Subcutaneous abdominal adipose tissue (tissue), 5 donors: ENCODE measurements around the gene HENMT1.
"Not testable (repeated sequence)": the region's sequence is repeated elsewhere in the genome, so short reads cannot be mapped to it uniquely, and the experiment has no call there.

ENCODE experiments used
- H3K27ac ChIP-seq: one replicate; pipeline ENCODE4 v1.7.0; 2013; ENCODE audit warnings: low read depth, mild to moderate bottlenecking, inconsistent platforms, low read length, moderate library complexity
- H3K27me3 ChIP-seq, 5 donors: one replicate each; pipeline ENCODE4 v1.7.0; 2013; ENCODE audit warnings: low read length in 5 of 5, inconsistent platforms in 1 of 5; ENCODE audit not compliant: control insufficient read depth in 5 of 5, insufficient read depth in 4 of 5
- H3K36me3 ChIP-seq, 5 donors: one replicate each; pipeline ENCODE4 v1.7.0; 2013; ENCODE audit warnings: low read length in 5 of 5; ENCODE audit not compliant: control insufficient read depth in 5 of 5, insufficient read depth in 5 of 5
- H3K4me1 ChIP-seq, 5 donors: one replicate each; pipeline ENCODE4 v1.7.0; 2013; ENCODE audit warnings: low read length in 5 of 5, mild to moderate bottlenecking in 3 of 5, moderate library complexity in 1 of 5; ENCODE audit not compliant: control insufficient read depth in 5 of 5, insufficient read depth in 5 of 5
- H3K4me3 ChIP-seq, 5 donors: one replicate each; pipeline ENCODE4 v1.7.0; 2013; ENCODE audit warnings: low read length in 5 of 5, low read depth in 1 of 5
- H3K9ac ChIP-seq, 5 donors: one replicate each; pipeline ENCODE4 v1.7.0; 2013; ENCODE audit warnings: low read length in 5 of 5, mild to moderate bottlenecking in 4 of 5, moderate library complexity in 3 of 5
- H3K9me3 ChIP-seq, 5 donors: one replicate each; pipeline ENCODE4 v1.7.0; 2013; ENCODE audit warnings: low read length in 5 of 5; ENCODE audit not compliant: control insufficient read depth in 5 of 5
- donor health status: healthy.
- donor health status: healthy.
- donor health status: healthy.
- donor health status: healthy.
- donor health status: healthy.

Gene HENMT1

DNA sequence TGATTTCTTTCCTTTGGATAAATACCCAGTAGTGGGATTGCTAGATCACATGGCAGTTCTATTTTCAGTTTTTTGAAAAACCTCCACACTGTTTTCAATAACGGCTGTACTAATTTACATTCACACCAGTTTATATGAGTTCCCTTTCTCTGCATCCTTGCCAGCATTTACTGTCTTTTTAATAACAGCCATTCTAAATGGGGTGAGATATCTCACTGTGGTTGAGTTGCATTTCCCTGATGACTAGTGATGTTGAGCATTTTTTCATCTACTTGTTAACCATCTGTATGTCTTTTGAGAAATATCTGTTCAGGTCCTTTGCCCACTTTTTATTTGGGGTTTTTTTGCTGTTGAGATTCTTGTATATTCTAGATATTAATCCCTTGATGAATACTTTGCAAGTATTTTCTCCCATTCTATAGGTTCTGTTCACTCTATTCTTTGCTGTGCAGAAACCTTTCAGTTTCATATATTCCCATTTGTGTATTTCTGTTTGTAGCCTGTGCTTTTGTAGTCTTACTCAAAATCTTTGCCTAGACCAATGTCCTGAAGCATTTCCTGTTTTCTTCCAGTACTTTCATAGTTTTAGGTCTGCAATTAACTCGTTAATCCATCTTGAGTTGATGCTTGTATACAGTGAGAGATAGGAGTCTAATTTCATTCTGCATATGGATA is 7.3 kb downstream of the HENMT1 start:
- Histone ChIP-seq H3K4me1 (no peaks in the 10 kb centered on the region), H3K4me3 (no peak overlapping the region), H3K36me3 (peaks cover 0 to 12% (median 3%) of the 10 kb centered on the region in 5 donors), H3K27ac (no peak overlapping the region), H3K27me3 (no peaks in the 10 kb centered on the region), H3K9ac (no peak overlapping the region), H3K9me3 (no peaks in the 10 kb centered on the region)

DNA sequence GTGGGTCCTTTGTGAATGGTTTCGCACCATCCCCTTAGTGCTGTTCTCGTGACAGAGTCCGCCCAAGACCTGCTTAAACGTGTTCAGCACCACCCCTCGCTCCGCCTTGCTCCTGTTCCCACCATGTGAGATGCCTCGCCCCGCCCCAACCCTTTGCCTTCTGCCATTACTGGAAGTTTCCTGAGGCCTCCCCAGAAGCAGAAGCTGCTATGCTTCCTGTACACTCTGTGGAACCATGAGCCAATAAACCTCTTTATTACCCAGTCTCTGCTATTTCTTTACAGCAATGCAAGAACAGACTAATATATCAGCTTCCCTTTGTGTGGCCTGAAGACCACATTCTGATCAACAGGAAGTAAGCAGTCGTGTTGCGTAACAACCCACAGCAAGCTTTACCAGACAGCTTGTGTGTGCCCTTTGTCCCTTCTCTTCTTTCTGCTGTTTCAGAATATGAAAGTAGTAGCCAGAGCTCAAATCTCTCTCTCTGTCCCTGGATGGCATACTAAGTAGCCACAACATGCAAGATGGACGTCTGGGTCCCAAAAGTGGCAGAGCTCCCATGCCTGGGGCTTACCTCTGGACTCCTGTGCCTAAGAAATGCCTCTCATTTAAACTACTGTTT is 14.1 kb downstream of the HENMT1 start:
- H3K9ac ChIP-seq: peak overlapping the region in 3 of 5 donors; percentile 12 to 55 (median 42)

DNA sequence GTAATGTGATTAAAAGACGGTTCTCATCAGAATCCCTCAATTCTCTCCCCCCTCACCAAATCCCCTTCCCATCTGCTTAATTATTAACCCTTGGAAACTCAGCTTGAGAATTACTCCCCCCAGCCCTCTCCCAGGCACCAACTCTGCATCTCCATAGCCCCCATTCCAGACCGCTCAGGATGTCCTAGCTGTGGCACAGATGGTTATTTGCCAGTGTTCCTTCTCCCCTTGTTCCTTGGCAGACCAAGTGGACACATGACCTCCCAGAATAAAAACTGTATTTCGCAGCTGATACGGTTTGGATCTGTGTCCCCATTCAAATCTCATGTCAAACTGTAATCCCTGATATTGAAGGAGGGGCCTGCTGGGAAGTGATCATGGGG is 14.6 kb downstream of the HENMT1 start:
- H3K4me3 ChIP-seq: peak overlapping the region in 2 of 5 donors; percentile 1 to 7
- H3K36me3 ChIP-seq: peaks cover 0 to 12% (median 3%) of the 10 kb centered on the region in 5 donors
- H3K9ac ChIP-seq: peak overlapping the region in 1 of 5 donors; percentile 12
- peak overlapping the region; percentile 68 for H3K27ac ChIP-seq
- H3K27me3 ChIP-seq: no peaks in the 10 kb centered on the region
- H3K4me1 ChIP-seq: peaks cover 3 to 24% (median 16%) of the 10 kb centered on the region in 5 donors
- no peaks in the 10 kb centered on the region for H3K9me3 ChIP-seq

More for the DNA sequence above, 14.1 kb downstream of the HENMT1 start:
- Histone ChIP-seq H3K4me3 (peak overlapping the region in 3 of 5 donors; percentile 2 to 14 (median 7)), H3K27me3 (no peaks in the 10 kb centered on the region), H3K9me3 (no peaks in the 10 kb centered on the region), H3K36me3 (peaks cover 0 to 12% (median 3%) of the 10 kb centered on the region in 5 donors), H3K4me1 (peaks cover 3 to 24% (median 16%) of the 10 kb centered on the region in 5 donors), H3K27ac (peak overlapping the region; percentile 68)

DNA sequence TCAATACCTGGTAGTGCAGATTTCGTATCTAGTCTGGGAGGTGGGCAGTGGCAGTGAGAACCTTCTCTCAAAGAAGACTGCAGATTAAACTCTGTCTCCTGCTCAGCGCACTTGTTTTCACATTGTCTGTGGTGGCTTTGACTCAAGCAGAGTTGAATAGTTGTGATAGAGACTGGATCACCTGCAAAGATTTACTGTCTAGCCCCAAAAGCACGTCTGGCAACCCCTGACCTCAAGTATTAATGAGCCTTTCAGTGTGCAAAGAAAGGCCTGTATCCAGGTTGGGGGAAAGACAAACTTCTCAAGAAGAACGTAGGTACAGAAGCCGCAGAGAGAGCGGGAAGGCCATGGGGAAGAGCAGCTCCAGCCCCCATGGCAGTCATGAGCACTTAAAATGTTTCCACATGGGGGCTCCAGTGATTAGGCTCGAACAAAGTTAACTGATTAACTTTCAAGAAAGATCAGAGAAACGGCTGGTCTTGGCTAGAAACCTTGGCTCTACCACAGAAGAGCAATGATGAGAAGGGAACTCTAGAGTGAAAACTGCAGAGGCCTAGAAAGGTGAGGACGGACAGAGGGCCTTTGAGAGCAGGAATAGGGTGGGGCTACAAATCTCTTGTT is 15.2 kb downstream of the HENMT1 start:
- Histone ChIP-seq H3K27me3 (no peaks in the 10 kb centered on the region), H3K4me3 (no peak overlapping the region), H3K4me1 (peaks cover 3 to 24% (median 16%) of the 10 kb centered on the region in 5 donors), H3K9me3 (no peaks in the 10 kb centered on the region), H3K36me3 (peaks cover 0 to 12% (median 3%) of the 10 kb centered on the region in 5 donors), H3K27ac (peak overlapping the region; percentile 68), H3K9ac (no peak overlapping the region)

- H3K9me3 ChIP-seq: no peaks in the 10 kb centered on the region
- H3K27ac ChIP-seq: no peak overlapping the region
- H3K4me3 ChIP-seq: no peak overlapping the region
- H3K36me3 ChIP-seq: peaks cover 0 to 6% (median 3%) of the 10 kb centered on the region in 5 donors
- no peaks in the 10 kb centered on the region for H3K27me3 ChIP-seq
- H3K9ac ChIP-seq: no peak overlapping the region
- peaks cover 3 to 24% (median 16%) of the 10 kb centered on the region in 5 donors for H3K4me1 ChIP-seq
Observed at GRCh38 chr1:108644984-108645383, 15.9 kb downstream of the HENMT1 start.

DNA sequence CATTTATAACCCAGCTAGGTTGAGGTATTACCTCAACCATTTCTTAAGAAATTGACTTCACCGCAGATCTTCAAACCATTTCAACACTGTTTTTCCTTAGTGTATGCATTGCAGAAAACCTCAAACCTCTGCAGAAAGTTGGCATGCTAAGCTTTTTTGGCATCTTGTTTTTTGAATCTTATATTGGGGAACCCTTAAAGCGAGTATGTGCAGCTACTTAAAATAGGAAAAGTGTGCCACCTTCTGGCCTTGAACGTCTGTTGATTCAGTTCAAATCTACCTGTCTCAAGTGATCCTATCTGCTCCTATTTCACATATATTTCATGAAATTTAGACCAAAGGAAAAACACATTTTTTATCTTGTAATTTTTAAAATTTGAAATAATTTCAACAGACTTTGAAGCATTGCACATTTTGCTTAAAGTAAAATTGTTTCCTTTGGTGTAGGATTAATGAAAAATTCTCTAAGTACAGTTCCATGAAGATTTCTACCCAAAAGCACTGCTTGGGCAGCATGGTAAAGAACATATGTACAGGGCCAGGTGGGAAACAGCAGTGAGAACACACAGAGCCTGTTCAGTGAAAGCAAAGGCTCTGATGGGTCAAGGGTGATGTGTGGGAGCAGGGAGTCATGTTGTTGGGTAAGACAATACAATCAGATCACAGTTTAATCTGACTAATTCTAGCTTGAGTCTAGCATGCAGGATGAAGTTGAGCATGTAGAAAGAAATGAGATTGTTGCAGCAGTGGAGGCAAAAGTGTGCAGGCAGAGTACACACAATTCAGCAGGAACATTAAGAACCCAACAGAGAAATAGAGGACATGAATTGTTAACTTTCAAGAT is 17.2 kb downstream of the HENMT1 start:
- H3K9ac ChIP-seq: no peak overlapping the region

GRCh38 chr1:108640863-108641262 is 20.0 kb downstream of the HENMT1 start:
- H3K9me3 ChIP-seq, H3K27me3 ChIP-seq, H3K27ac ChIP-seq, H3K9ac ChIP-seq, H3K4me1 ChIP-seq, H3K36me3 ChIP-seq, H3K4me3 ChIP-seq: not testable (repeated sequence)

More for the DNA sequence above, 17.2 kb downstream of the HENMT1 start:
- Histone ChIP-seq H3K4me3 (no peak overlapping the region), H3K4me1 (peaks cover 3 to 24% (median 16%) of the 10 kb centered on the region in 5 donors), H3K36me3 (no peaks in the 10 kb centered on the region), H3K27ac (no peak overlapping the region), H3K9me3 (no peaks in the 10 kb centered on the region), H3K27me3 (no peaks in the 10 kb centered on the region)

- Histone ChIP-seq H3K36me3 (peaks cover 0 to 11% (median 6%) of the 10 kb centered on the region in 5 donors), H3K27me3 (no peaks in the 10 kb centered on the region), H3K4me1 (no peaks in the 10 kb centered on the region), H3K9me3 (no peaks in the 10 kb centered on the region), H3K4me3 (no peak overlapping the region), H3K9ac (no peak overlapping the region), H3K27ac (no peak overlapping the region)
Observed at GRCh38 chr1:108639899-108640560, 20.9 kb downstream of the HENMT1 start.

GRCh38 chr1:108636876-108637275 is 24.0 kb downstream of the HENMT1 start:
- Histone ChIP-seq H3K36me3 (peaks cover 0 to 25% (median 16%) of the 10 kb centered on the region in 5 donors), H3K4me3 (no peak overlapping the region), H3K27ac (no peak overlapping the region), H3K4me1 (no peaks in the 10 kb centered on the region), H3K9me3 (no peaks in the 10 kb centered on the region), H3K9ac (no peak overlapping the region), H3K27me3 (no peaks in the 10 kb centered on the region)
